Erythroblast (primary cell): ENCODE results near the gene C2CD2.

ENCODE experiments used
- DNase-seq, 2 experiments: peaks; one replicate each; lab custom pipeline; 2025; lab: John Stamatoyannopoulos, UW
- GATA1 ChIP-seq: IDR thresholded peaks from 2 replicates; pipeline ENCODE4 v1.6.1; 2011; ENCODE audit warnings: low read depth, mild to moderate bottlenecking, control low read depth, low read length, moderate library complexity
- POLR2A ChIP-seq: IDR thresholded peaks from 2 replicates; pipeline ENCODE4 v1.6.1; 2011; ENCODE audit warnings: mild to moderate bottlenecking, low read length

C2CD2 gene

GRCh38 chr21:41907496-41908258 is 46.1 kb downstream of the C2CD2 start:
- DNase-seq = no peak
- no peak for TF ChIP-seq POLR2A

GRCh38 chr21:41906770-41907169 is 47.0 kb downstream of the C2CD2 start:
- TF ChIP-seq POLR2A (no peak), GATA1 (no peak)
- DNase-seq = no peak

GRCh38 chr21:41903559-41904351 is 50.1 kb downstream of the C2CD2 start:
- TF ChIP-seq GATA1 = no peak
- no peak for TF ChIP-seq POLR2A
- DNase-seq = no peak

- TF ChIP-seq GATA1 (no peak), POLR2A (no peak)
- DNase-seq = no peak
These were observed 50.9 kb downstream of the C2CD2 start for GRCh38 chr21:41902946-41903345.

GRCh38 chr21:41901782-41902181 is 52.0 kb downstream of the C2CD2 start:
- no peak for TF ChIP-seq GATA1
- TF ChIP-seq POLR2A = no peak
- no peak for DNase-seq

- TF ChIP-seq POLR2A = no peak
- TF ChIP-seq GATA1 = no peak
- DNase-seq = no peak
These were observed 52.7 kb downstream of the C2CD2 start for GRCh38 chr21:41901099-41901498.

- DNase-seq = no peak
- no peak for TF ChIP-seq GATA1
- TF ChIP-seq POLR2A = no peak
These were observed 53.4 kb downstream of the C2CD2 start for GRCh38 chr21:41900401-41900800.

- DNase-seq = no peak
- no peak for TF ChIP-seq POLR2A
- TF ChIP-seq GATA1 = no peak
These were observed 54.2 kb downstream of the C2CD2 start for GRCh38 chr21:41899426-41900202.

- TF ChIP-seq GATA1 (no peak), POLR2A (no peak)
- no peak for DNase-seq
These were observed 54.8 kb downstream of the C2CD2 start for GRCh38 chr21:41898998-41899397.

GRCh38 chr21:41897700-41898099 is 56.1 kb downstream of the C2CD2 start:
- no peak for TF ChIP-seq GATA1
- no peak for DNase-seq

GRCh38 chr21:41897047-41897669 is 56.7 kb downstream of the C2CD2 start:
- TF ChIP-seq GATA1 (no peak), POLR2A (no peak)

GRCh38 chr21:41895643-41896493 is 58.0 kb downstream of the C2CD2 start:
- TF ChIP-seq POLR2A (no peak), GATA1 (no peak)
- no peak for DNase-seq

More at GRCh38 chr21:41897047-41897669, 56.7 kb downstream of the C2CD2 start:
- no peak for DNase-seq

- TF ChIP-seq POLR2A (no peak), GATA1 (no peak)
These were observed 58.8 kb downstream of the C2CD2 start for GRCh38 chr21:41894922-41895557.

More at GRCh38 chr21:41894922-41895557, 58.8 kb downstream of the C2CD2 start:
- no peak for DNase-seq
